Neural progenitor cell (in vitro differentiated cells): ENCODE data around the gene CCDC33. TPM values are rescaled to one million over a fixed set of nuclear protein-coding genes. Genes with fewer than 3 reads are reported as not detected.

ENCODE experiments used
- DNase-seq: peaks from one replicate; pipeline ENCODE4 v3.0.0-alpha.2; 2016; ENCODE audit warnings: low spot score
- H2AFZ ChIP-seq: fragments of 200-600 bp; sonication (generic); replicated peaks from 2 replicates; pipeline ENCODE4 v1.6.1; 2016; ENCODE audit warnings: antibody characterized with exemption
- H3F3A ChIP-seq: fragments of 200-600 bp; sonication (generic); 2 replicates; pipeline ENCODE4 v1.6.1; 2016; ENCODE audit warnings: antibody characterized with exemption, low read depth
- H3K27ac ChIP-seq: fragments of 200-600 bp; sonication (generic); 2 replicates; pipeline ENCODE4 v1.5.1; 2016; ENCODE audit warnings: mild to moderate bottlenecking
- H3K27me3 ChIP-seq: fragments of 200-600 bp; sonication (generic); 2 replicates; pipeline ENCODE4 v1.6.1; 2016; ENCODE audit warnings: mild to moderate bottlenecking, moderate library complexity
- H3K36me3 ChIP-seq: fragments of 200-600 bp; sonication (generic); 2 replicates; pipeline ENCODE4 v1.5.1; 2016
- H3K4me1 ChIP-seq: fragments of 200-600 bp; sonication (generic); 2 replicates; pipeline ENCODE4 v1.6.1; 2016; ENCODE audit warnings: mixed run types
- H3K4me2 ChIP-seq: fragments of 200-600 bp; sonication (generic); 2 replicates; pipeline ENCODE4 v1.6.1; 2016
- H3K4me3 ChIP-seq: fragments of 200-600 bp; sonication (generic); 2 replicates; pipeline ENCODE4 v1.5.1; 2016
- H3K79me2 ChIP-seq: fragments of 200-600 bp; sonication (generic); 2 replicates; pipeline ENCODE4 v1.6.1; 2016; ENCODE audit warnings: low read depth
- H3K9ac ChIP-seq: fragments of 200-600 bp; sonication (generic); 2 replicates; pipeline ENCODE4 v1.6.1; 2016
- H3K9me3 ChIP-seq: fragments of 200-600 bp; sonication (generic); 2 replicates; pipeline ENCODE4 v1.5.1; 2016; ENCODE audit warnings: low read depth
- H4K20me1 ChIP-seq: fragments of 200-600 bp; sonication (generic); 2 replicates; pipeline ENCODE4 v1.6.1; 2016; ENCODE audit warnings: low read depth
- H3K27ac Mint-ChIP-seq: 3 replicates; pipeline ENCODE4 v1.8.0; 2021; ENCODE audit warnings: mixed read lengths
- H3K27me3 Mint-ChIP-seq: 2 replicates; pipeline ENCODE4 v1.8.0; 2022; ENCODE audit warnings: low read depth, mild to moderate bottlenecking, inconsistent platforms, moderate library complexity, mixed read lengths; ENCODE audit not compliant: insufficient read depth
- H3K36me3 Mint-ChIP-seq: 3 replicates; pipeline ENCODE4 v1.8.0; 2021; ENCODE audit warnings: mixed read lengths
- H3K4me1 Mint-ChIP-seq: 3 replicates; pipeline ENCODE4 v1.8.0; 2021; ENCODE audit warnings: mixed read lengths
- H3K4me3 Mint-ChIP-seq: 3 replicates; pipeline ENCODE4 v1.8.0; 2021; ENCODE audit warnings: mild to moderate bottlenecking, moderate library complexity, mixed read lengths
- H3K9me3 Mint-ChIP-seq: 3 replicates; pipeline ENCODE4 v1.8.0; 2020; ENCODE audit warnings: mixed read lengths
- CTCF ChIP-seq: fragments of 200-600 bp; sonication (generic); IDR thresholded peaks from 2 replicates; pipeline ENCODE4 v1.5.1; 2017; ENCODE audit warnings: antibody characterized with exemption, mild to moderate bottlenecking
- EZH2 ChIP-seq: fragments of 200-600 bp; sonication (generic); IDR thresholded peaks from 2 replicates; pipeline ENCODE4 v1.6.1; 2017; ENCODE audit warnings: antibody characterized with exemption, mild to moderate bottlenecking, moderate library complexity
- EZH2phosphoT487 ChIP-seq: fragments of 200-600 bp; sonication (generic); IDR thresholded peaks from 2 replicates; pipeline ENCODE4 v1.6.1; 2017; ENCODE audit warnings: antibody characterized with exemption
- total RNA-seq: library from RNA; depleted of rRNA; stranded (reverse); fragments of >200 nt; gene quantifications from 2 replicates; pipeline ENCODE4 v1.2.3, GENCODE V29; 2015; ENCODE audit warnings: low replicate concordance

The CCDC33 gene
- total RNA-seq, 1 donor from 2014 or later: not detected

DNA sequence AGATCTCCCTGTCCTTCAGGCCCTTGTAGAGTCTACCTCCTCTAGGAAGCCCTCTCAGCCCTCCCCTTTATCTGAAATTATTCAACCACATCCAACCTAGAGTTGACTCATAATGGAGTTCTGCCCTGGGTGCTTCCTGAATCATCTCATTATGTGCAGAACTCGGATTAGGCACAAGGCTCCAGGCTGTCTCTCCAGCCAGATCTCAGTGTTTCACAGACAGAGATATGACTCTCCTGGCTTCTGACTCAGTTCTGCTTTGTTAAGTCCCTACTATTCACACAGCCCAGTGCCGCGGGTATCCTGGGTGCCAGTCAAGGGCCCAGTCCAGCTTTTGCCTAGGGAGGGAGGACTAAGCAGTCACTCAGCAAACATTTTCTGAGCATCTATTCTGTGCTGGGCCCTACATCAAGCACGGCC, 42.8 kb upstream of the CCDC33 start:
- H3F3A ChIP-seq: no peaks in the 10 kb centered on the region
- H3K4me2 ChIP-seq: no peak overlapping the region
- H3K4me3 ChIP-seq: no peak overlapping the region
- H3K79me2 ChIP-seq: no peaks in the 10 kb centered on the region
- H3K9me3 ChIP-seq: no peaks in the 10 kb centered on the region
- TF ChIP-seq EZH2phosphoT487 (no peak), CTCF (no peak), EZH2 (no peak)
- peaks cover 10% of the 10 kb centered on the region for H3K27me3 Mint-ChIP-seq
- H3K36me3 Mint-ChIP-seq: peaks cover 1% of the 10 kb centered on the region
- DNase-seq: no peak
- no peak overlapping the region for H2AFZ ChIP-seq
- H3K9ac ChIP-seq: no peak overlapping the region
- no peaks in the 10 kb centered on the region for H3K9me3 Mint-ChIP-seq
- H3K4me3 Mint-ChIP-seq: no peak overlapping the region
- H3K27ac ChIP-seq: no peak overlapping the region
- peaks cover 15% of the 10 kb centered on the region for H3K4me1 ChIP-seq
- peak overlapping the region; percentile 14 for H3K27ac Mint-ChIP-seq
- no peaks in the 10 kb centered on the region for H3K36me3 ChIP-seq
- H3K4me1 Mint-ChIP-seq: peaks cover 32% of the 10 kb centered on the region
- no peaks in the 10 kb centered on the region for H4K20me1 ChIP-seq
- H3K27me3 ChIP-seq: no peaks in the 10 kb centered on the region

DNA sequence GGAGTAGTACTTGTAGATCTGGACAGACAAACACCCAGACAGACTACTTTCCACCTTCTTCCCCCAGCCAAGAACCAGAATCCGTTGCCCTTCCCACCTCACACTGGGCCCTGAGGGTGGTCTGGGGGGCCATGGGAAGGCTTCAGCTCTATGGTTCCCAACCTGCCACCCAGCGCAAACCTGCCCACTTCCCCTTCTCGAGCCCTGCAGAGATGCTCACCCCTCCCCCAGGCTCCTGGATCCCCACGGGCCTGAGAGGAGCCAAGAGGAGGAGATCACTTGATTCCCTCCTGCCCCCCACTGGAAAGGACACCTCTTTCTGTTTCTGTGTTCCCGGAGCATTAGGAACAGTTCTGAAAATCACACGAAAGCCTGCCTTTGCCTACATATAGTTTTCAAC, 42.2 kb upstream of the CCDC33 start:
- H3K27me3 Mint-ChIP-seq: peaks cover 10% of the 10 kb centered on the region
- Histone ChIP-seq H3K9me3 (no peaks in the 10 kb centered on the region), H4K20me1 (no peaks in the 10 kb centered on the region), H3K79me2 (no peaks in the 10 kb centered on the region), H3K27me3 (no peaks in the 10 kb centered on the region), H3K36me3 (no peaks in the 10 kb centered on the region), H3K9ac (no peak overlapping the region), H3K4me3 (no peak overlapping the region), H3K4me2 (no peak overlapping the region), H3F3A (no peaks in the 10 kb centered on the region), H2AFZ (no peak overlapping the region), H3K4me1 (peaks cover 15% of the 10 kb centered on the region), H3K27ac (no peak overlapping the region)
- H3K36me3 Mint-ChIP-seq: peaks cover 1% of the 10 kb centered on the region
- TF ChIP-seq CTCF: no peak
- H3K4me1 Mint-ChIP-seq: peaks cover 32% of the 10 kb centered on the region
- H3K27ac Mint-ChIP-seq: no peak overlapping the region
- H3K4me3 Mint-ChIP-seq: no peak overlapping the region
- H3K9me3 Mint-ChIP-seq: no peaks in the 10 kb centered on the region
- DNase-seq: no peak

DNA sequence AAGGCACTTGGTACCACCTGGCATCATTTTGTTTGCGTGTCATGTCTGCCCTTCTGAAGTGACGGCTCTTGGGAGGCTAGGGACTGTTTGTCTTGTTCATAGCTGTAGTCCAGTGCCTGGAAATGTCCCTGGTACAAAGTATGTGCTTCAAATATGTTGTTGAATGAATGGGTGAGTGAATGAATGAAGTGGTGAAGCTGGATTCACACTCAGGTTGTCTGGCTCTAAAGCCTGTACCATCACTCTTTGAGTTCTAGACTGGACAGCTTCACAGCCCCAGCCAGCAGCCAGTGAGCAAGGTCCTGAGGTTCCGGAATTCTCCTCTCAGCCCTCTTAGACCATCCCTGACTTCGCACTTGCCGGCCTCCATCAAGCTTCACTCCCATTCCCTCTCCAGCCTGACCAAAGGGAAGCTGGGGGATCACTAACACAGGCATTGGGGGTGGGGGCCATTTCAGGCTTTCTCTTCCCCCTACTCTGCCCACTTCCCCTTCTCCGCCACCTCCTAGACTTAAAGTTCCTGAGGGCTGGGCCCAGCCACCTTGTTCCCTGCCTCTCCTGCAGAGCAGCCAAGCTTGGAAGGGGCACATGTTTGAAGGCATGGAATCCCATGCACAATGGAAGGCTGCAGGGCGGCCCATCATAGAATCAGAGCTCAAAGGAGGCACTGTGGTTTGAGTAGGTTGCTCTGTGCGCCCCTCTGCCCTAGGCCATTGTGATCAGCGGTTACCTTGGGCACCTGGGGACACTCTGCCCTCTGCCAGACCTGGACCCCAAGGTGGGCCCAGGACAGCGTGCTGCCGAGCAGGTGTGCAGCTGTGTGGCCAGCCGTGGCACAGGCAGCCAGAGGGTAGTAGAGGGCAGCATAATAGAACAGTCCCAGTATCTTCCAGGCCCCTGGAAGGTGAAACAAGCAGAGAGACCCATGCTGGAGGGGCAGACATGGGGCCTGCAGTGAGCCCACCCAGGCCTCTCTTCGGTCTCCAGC, 41.3 kb upstream of the CCDC33 start:
- H4K20me1 ChIP-seq: no peaks in the 10 kb centered on the region
- no peaks in the 10 kb centered on the region for H3K36me3 ChIP-seq
- H3K4me3 ChIP-seq: no peak overlapping the region
- TF ChIP-seq EZH2phosphoT487: no peak
- TF ChIP-seq CTCF: no peak
- H3K9ac ChIP-seq: no peak overlapping the region
- H3K27ac ChIP-seq: no peak overlapping the region
- Mint-ChIP-seq H3K27ac (no peak overlapping the region), H3K4me3 (no peak overlapping the region), H3K27me3 (peaks cover 10% of the 10 kb centered on the region), H3K9me3 (no peaks in the 10 kb centered on the region), H3K4me1 (peaks cover 35% of the 10 kb centered on the region), H3K36me3 (no peaks in the 10 kb centered on the region)
- no peak for DNase-seq
- H2AFZ ChIP-seq: no peak overlapping the region
- peaks cover 15% of the 10 kb centered on the region for H3K4me1 ChIP-seq
- H3F3A ChIP-seq: no peaks in the 10 kb centered on the region
- no peak overlapping the region for H3K4me2 ChIP-seq
- no peaks in the 10 kb centered on the region for H3K27me3 ChIP-seq
- no peaks in the 10 kb centered on the region for H3K9me3 ChIP-seq
- H3K79me2 ChIP-seq: no peaks in the 10 kb centered on the region
